H1 (cell line): ENCODE measurements around the gene GRID1. TPM values are rescaled to one million over a fixed set of nuclear protein-coding genes. Genes with fewer than 3 reads are reported as not detected.

ENCODE experiments used
- CTCF ChIA-PET: fragments of 300-600 bp; sonication (Branson Sonifier 250); formaldehyde crosslinking; loops from one replicate; lab custom pipeline; 2021; ENCODE audit not compliant: partially characterized antibody; lab: Charles Lee
- POLR2A ChIA-PET: fragments of 300-600 bp; sonication (Branson Sonifier 250); formaldehyde crosslinking; loops from one replicate; lab custom pipeline; 2021; ENCODE audit warnings: inconsistent platforms; ENCODE audit not compliant: partially characterized antibody; lab: Charles Lee
- DNase-seq, 2 experiments: peaks; one replicate each; pipeline versions ENCODE4 v3.0.0 to v3.0.0-alpha.2; 2010 to 2022; ENCODE audit warnings: low spot score in 2 of 2, low read depth in 1 of 2, mixed read lengths in 1 of 2
- FAIRE-seq: peaks from 2 replicates; lab custom pipeline; 2011; peaks lifted over from hg19 to GRCh38; lab: Jason Lieb, UNC
- H2AFZ ChIP-seq: 2 replicates; pipeline ENCODE4 v1.8.1; 2012; ENCODE audit warnings: low read length, inconsistent platforms
- H2AK5ac ChIP-seq: 2 replicates; pipeline ENCODE4 v1.6.1; 2013; ENCODE audit warnings: low read depth, low read length
- H2BK120ac ChIP-seq: replicated peaks from 2 replicates; pipeline ENCODE3; 2013; ENCODE audit warnings: low read depth, low read length, inconsistent platforms
- H2BK12ac ChIP-seq: 2 replicates; pipeline ENCODE4 v1.6.1; 2013; ENCODE audit warnings: low read depth, low read length
- H2BK15ac ChIP-seq: 2 replicates; pipeline ENCODE4 v1.6.1; 2013; ENCODE audit warnings: low read length
- H2BK20ac ChIP-seq: 2 replicates; pipeline ENCODE4 v1.6.1; 2013; ENCODE audit warnings: low read length
- H2BK5ac ChIP-seq: 2 replicates; pipeline ENCODE4 v1.6.1; 2013; ENCODE audit warnings: low read depth, low read length
- H3K14ac ChIP-seq: 2 replicates; pipeline ENCODE4 v1.6.1; 2013; ENCODE audit warnings: inconsistent platforms; ENCODE audit not compliant: insufficient read length
- H3K18ac ChIP-seq: 2 replicates; pipeline ENCODE4 v1.6.1; 2013; ENCODE audit warnings: low read length; ENCODE audit errors: extremely low read depth
- H3K23ac ChIP-seq: 2 replicates; pipeline ENCODE4 v1.6.1; 2013; ENCODE audit warnings: inconsistent platforms; ENCODE audit not compliant: insufficient read length
- H3K23me2 ChIP-seq: 2 replicates; pipeline ENCODE4 v1.6.1; 2013; ENCODE audit warnings: low read depth, low read length
- H3K27ac ChIP-seq: 2 replicates; pipeline ENCODE4 v1.6.1; 2011; ENCODE audit warnings: low read depth, low read length, inconsistent platforms
- H3K27me3 ChIP-seq, 4 experiments: replicated peaks in 1 of 4; 1 replicate in 1 of 4; 2 replicates in 3 of 4; pipeline versions ENCODE4 v1.6.1 to v1.8.1; 2011 to 2013; ENCODE audit warnings: low read length in 3 of 4, mild to moderate bottlenecking in 3 of 4, inconsistent platforms in 2 of 4, mixed read lengths in 2 of 4, moderate library complexity in 1 of 4; ENCODE audit not compliant: control insufficient read depth in 3 of 4, insufficient read depth in 3 of 4; ENCODE audit errors: extremely low read depth in 1 of 4
- H3K36me3 ChIP-seq, 4 experiments: 2 replicates each; pipeline versions ENCODE4 v1.6.1 to v1.8.1; 2011 to 2013; ENCODE audit warnings: mild to moderate bottlenecking in 4 of 4, low read length in 3 of 4, moderate library complexity in 2 of 4, control low read depth in 1 of 4, inconsistent platforms in 1 of 4; ENCODE audit not compliant: insufficient read depth in 4 of 4, control insufficient read depth in 2 of 4
- H3K4ac ChIP-seq: replicated peaks from 2 replicates; pipeline ENCODE3; 2013; ENCODE audit warnings: low read length, low read depth, mixed read lengths, inconsistent platforms; ENCODE audit not compliant: insufficient read length
- H3K4me1 ChIP-seq, 4 experiments: replicated peaks in 1 of 4; 1 replicate in 1 of 4; 2 replicates in 3 of 4; pipeline versions ENCODE4 v1.6.1 to v1.8.1; 2011 to 2013; ENCODE audit warnings: low read length in 3 of 4, inconsistent platforms in 2 of 4, mixed read lengths in 1 of 4; ENCODE audit not compliant: insufficient read depth in 4 of 4, control insufficient read depth in 3 of 4
- H3K4me2 ChIP-seq, 2 experiments: 2 replicates each; pipeline versions ENCODE4 v1.6.1 to v1.8.1; 2011 to 2013; ENCODE audit warnings: low read depth in 2 of 2, low read length in 2 of 2, control low read depth in 1 of 2, inconsistent platforms in 1 of 2, mild to moderate bottlenecking in 1 of 2; ENCODE audit not compliant: insufficient read depth in 1 of 2
- H3K4me3 ChIP-seq, 4 experiments: fragments of 200-600, 300-600 bp in 1 of 4; sonication (generic), shearing (Covaris generic), sonication (Bioruptor Twin) in 1 of 4; 2 replicates each; pipeline versions ENCODE4 v1.5.1 to v1.8.1; 2011 to 2016; ENCODE audit warnings: low read length in 4 of 4, low read depth in 3 of 4, control low read depth in 2 of 4, inconsistent platforms in 2 of 4, mild to moderate bottlenecking in 2 of 4, mixed read lengths in 1 of 4, moderate library complexity in 1 of 4; ENCODE audit not compliant: insufficient read depth in 2 of 4; ENCODE audit errors: extremely low read depth in 1 of 4
- H3K56ac ChIP-seq: replicated peaks from 2 replicates; pipeline ENCODE3; 2013; ENCODE audit warnings: low read depth, mild to moderate bottlenecking, mixed read lengths, low read length, inconsistent platforms; ENCODE audit not compliant: insufficient read length
- H3K79me1 ChIP-seq: 2 replicates; pipeline ENCODE4 v1.6.1; 2013; ENCODE audit warnings: low read depth, low read length, control low read depth
- H3K79me2 ChIP-seq, 2 experiments: 2 replicates each; pipeline versions ENCODE4 v1.6.1 to v1.8.1; 2012 to 2013; ENCODE audit warnings: low read length in 2 of 2, mild to moderate bottlenecking in 2 of 2, inconsistent platforms in 1 of 2; ENCODE audit not compliant: insufficient read depth in 2 of 2, control insufficient read depth in 1 of 2
- H3K9ac ChIP-seq, 4 experiments: replicated peaks in 1 of 4; 1 replicate in 1 of 4; 2 replicates in 3 of 4; pipeline versions ENCODE4 v1.6.1 to v1.8.1; 2011 to 2013; ENCODE audit warnings: low read depth in 3 of 4, low read length in 3 of 4, control low read depth in 2 of 4, mild to moderate bottlenecking in 2 of 4, moderate library complexity in 2 of 4, inconsistent platforms in 1 of 4; ENCODE audit errors: extremely low read depth in 1 of 4
- H3K9me3 ChIP-seq, 2 experiments: 2 replicates each; pipeline versions ENCODE4 v1.6.1 to v1.8.1; 2012 to 2013; ENCODE audit warnings: mild to moderate bottlenecking in 2 of 2, moderate library complexity in 2 of 2, control low read depth in 1 of 2, inconsistent platforms in 1 of 2, low read depth in 1 of 2, low read length in 1 of 2, mixed read lengths in 1 of 2; ENCODE audit not compliant: insufficient read depth in 2 of 2
- H4K20me1 ChIP-seq, 2 experiments: replicated peaks in 1 of 2; 2 replicates each; pipeline versions ENCODE3 to v1.8.1; 2011 to 2013; ENCODE audit warnings: inconsistent platforms in 2 of 2, low read length in 2 of 2, mild to moderate bottlenecking in 1 of 2; ENCODE audit not compliant: insufficient read depth in 2 of 2, control insufficient read depth in 1 of 2
- H4K5ac ChIP-seq: 2 replicates; pipeline ENCODE4 v1.6.1; 2013; ENCODE audit warnings: low read length, low read depth, mixed read lengths, inconsistent platforms; ENCODE audit not compliant: insufficient read length
- H4K8ac ChIP-seq: 2 replicates; pipeline ENCODE4 v1.8.0; 2013; ENCODE audit warnings: mild to moderate bottlenecking, moderate library complexity, low read length, inconsistent platforms; ENCODE audit not compliant: insufficient read depth; ENCODE audit errors: extremely low read depth
- H4K91ac ChIP-seq: replicated peaks from 2 replicates; pipeline ENCODE3; 2013; ENCODE audit warnings: low read length, mixed read lengths, inconsistent platforms; ENCODE audit not compliant: insufficient read length
- BCL11A ChIP-seq, 2 experiments: IDR thresholded peaks; one replicate each; pipeline ENCODE4 v1.6.1; 2011; ENCODE audit warnings: low read depth in 2 of 2, low read length in 2 of 2, mild to moderate bottlenecking in 2 of 2
- EP300 ChIP-seq, 2 experiments: IDR thresholded peaks; 1 replicate in 1 of 2; 2 replicates in 1 of 2; pipeline ENCODE4 v1.6.1; 2011 to 2012; ENCODE audit warnings: low read depth in 2 of 2, low read length in 2 of 2, mild to moderate bottlenecking in 2 of 2, borderline replicate concordance in 1 of 2, inconsistent platforms in 1 of 2, moderate library complexity in 1 of 2
- EZH2 ChIP-seq: fragments of 200-600 bp; sonication (generic); IDR thresholded peaks from 2 replicates; pipeline ENCODE4 v1.7.1; 2012; ENCODE audit warnings: low read depth, mild to moderate bottlenecking, moderate library complexity, low read length, inconsistent platforms; ENCODE audit not compliant: severe bottlenecking
- GABPA ChIP-seq: IDR thresholded peaks from 2 replicates; pipeline ENCODE4 v1.6.1; 2011; ENCODE audit warnings: mild to moderate bottlenecking, low read length, moderate library complexity, borderline replicate concordance; ENCODE audit not compliant: insufficient read depth
- JUND ChIP-seq: IDR thresholded peaks from 2 replicates; pipeline ENCODE4 v1.6.1; 2011; ENCODE audit warnings: mild to moderate bottlenecking, improper control_type of control experiment, low read length
- MAX ChIP-seq: IDR thresholded peaks from 2 replicates; pipeline ENCODE4 v1.6.1; 2012; ENCODE audit warnings: inconsistent platforms
- NRF1 ChIP-seq: IDR thresholded peaks from 2 replicates; pipeline ENCODE4 v1.6.1; 2011; ENCODE audit warnings: mild to moderate bottlenecking, low read depth, low read length, improper control_type of control experiment
- POLR2A ChIP-seq, 2 experiments: IDR thresholded peaks; 1 replicate in 1 of 2; 2 replicates in 1 of 2; pipeline ENCODE4 v1.6.1; 2011; ENCODE audit warnings: low read depth in 2 of 2, low read length in 2 of 2, mild to moderate bottlenecking in 2 of 2; ENCODE audit errors: control extremely low read depth in 1 of 2
- TAF7 ChIP-seq: optimal IDR thresholded peaks from 2 replicates; pipeline ENCODE3; 2011; ENCODE audit warnings: low read depth, mild to moderate bottlenecking, inconsistent platforms, low read length, moderate library complexity, borderline replicate concordance
- TEAD4 ChIP-seq: IDR thresholded peaks from 2 replicates; pipeline ENCODE4 v1.6.1; 2012; ENCODE audit warnings: low read depth, low read length, inconsistent platforms, mixed read lengths
- USF2 ChIP-seq: IDR thresholded peaks from 2 replicates; pipeline ENCODE4 v1.6.1; 2011; ENCODE audit warnings: low read length, improper control_type of control experiment
- WGBS, 2 experiments: shearing (Covaris generic) in 1 of 2; methylation state at CpG; one replicate each; pipeline versions ENCODE4 v1.1.6 to v1.1.7; 2013 to 2015; ENCODE audit warnings: low lambda C conversion rate in 2 of 2, mixed read lengths in 2 of 2, inconsistent platforms in 1 of 2, low coverage in 1 of 2, missing lambda C conversion rate in 1 of 2; ENCODE audit not compliant: insufficient replicate concordance in 2 of 2, insufficient coverage in 1 of 2, insufficient read length in 1 of 2; ENCODE audit errors: extremely low coverage in 1 of 2, missing lambda C conversion rate in 1 of 2; 5-methylcytosine and 5-hydroxymethylcytosine counted together
- polyA plus RNA-seq, 7 experiments: library from polyadenylated mRNA; depleted of rRNA in 3 of 7; stranded (reverse) in 5 of 7; unstranded in 2 of 7; fragments of >200 nt in 5 of 7; fragments of 200-250 nt in 2 of 7; gene quantifications; 1 replicate in 5 of 7; 2 replicates in 1 of 7; 4 replicates in 1 of 7; pipeline versions ENCODE4 v1.2.1 to v1.2.3, GENCODE V29; 2011 to 2013; ENCODE audit warnings: missing spikeins in 2 of 7, mixed read lengths in 2 of 7
- total RNA-seq: library from RNA; stranded (reverse); fragmentation: NEBNext Ultra II Directional; extraction: Animal tissue kit (Norgen Biotek cat#: 25700); gene quantifications from 2 replicates; pipeline ENCODE4 v1.2.1, GENCODE V29; 2021

Gene GRID1
- total and polyA plus RNA-seq, 2 of the 8 experiments (the other 6 are each of a cell fraction or from before 2014, with no cell fraction given) = 0.22 to 0.30 TPM

GRCh38 chr10:85604884-85605283 lies 761.7 kb downstream of the GRID1 start:
- H3K23me2 ChIP-seq = no peaks in the 10 kb centered on the region
- no peak overlapping the region for H2BK5ac ChIP-seq
- no peak overlapping the region for H3K23ac ChIP-seq
- WGBS, 2 experiments = 88% methylated on average over 5 of the region's 5 CpGs; no CpG with 5 or more reads in 1 of the 2 experiments
- no peak overlapping the region for H3K27ac ChIP-seq
- no peaks in the 10 kb centered on the region; a peak in 1 of 4 replicates for H3K9me3 ChIP-seq
- no peak overlapping the region for H3K18ac ChIP-seq
- H3K79me2 ChIP-seq = no peaks in the 10 kb centered on the region
- no peak overlapping the region for H3K56ac ChIP-seq
- no peak overlapping the region for H2AK5ac ChIP-seq
- no peak overlapping the region for H2BK12ac ChIP-seq
- DNase-seq (no peak), FAIRE-seq (no peak)
- no peaks in the 10 kb centered on the region for H4K20me1 ChIP-seq
- no peaks in the 10 kb centered on the region for H3K79me1 ChIP-seq
- no peak overlapping the region for H4K8ac ChIP-seq
- no peaks in the 10 kb centered on the region for H3K27me3 ChIP-seq
- H3K36me3 ChIP-seq = no peaks in the 10 kb centered on the region
- no peak overlapping the region for H2AFZ ChIP-seq
- H4K91ac ChIP-seq = no peak overlapping the region
- no peak overlapping the region for H2BK120ac ChIP-seq
- H3K9ac ChIP-seq = no peak overlapping the region
- H3K4me3 ChIP-seq = no peak overlapping the region
- no peak overlapping the region for H3K14ac ChIP-seq
- H3K4me2 ChIP-seq = no peak overlapping the region
- no peak overlapping the region for H4K5ac ChIP-seq
- H3K4me1 ChIP-seq = no peaks in the 10 kb centered on the region
- TF ChIP-seq NRF1 = no peak
- TF ChIP-seq MAX = no peak
- no peak for TF ChIP-seq EP300 (IDR thresholded peaks at IDR 0.05; ENCODE audit: borderline replicate concordance in 1 of 2, low read depth in 2 of 2, low read length in 2 of 2)
- no peak for TF ChIP-seq POLR2A (IDR thresholded peaks at IDR 0.05; ENCODE audit: control extremely low read depth in 1 of 2, low read depth in 2 of 2, low read length in 2 of 2)
- TF ChIP-seq EZH2 = no peak
- TF ChIP-seq TEAD4 = no peak
- no peak for TF ChIP-seq BCL11A (IDR thresholded peaks at IDR 0.05; ENCODE audit: low read depth in 2 of 2, low read length in 2 of 2)
- no peak for TF ChIP-seq JUND
- no peak for TF ChIP-seq TAF7
- TF ChIP-seq USF2 = no peak
- no peak for TF ChIP-seq GABPA
- TF ChIP-seq, all 59 proteins: peak for 0
- Histone ChIP-seq H2BK20ac (no peak overlapping the region), H2BK15ac (no peak overlapping the region), H3K4ac (no peak overlapping the region)
- CTCF ChIA-PET = interaction anchor here (0.7 to 1.4 kb wide), 2 partner anchors 9 to 774 kb away, joined by 3 read pairs; no protein-coding TSS in a partner anchor
- POLR2A ChIA-PET = no interaction called here
